Measurements from ENCODE around the gene MAN2A1. TPM values are rescaled to one million over a fixed set of nuclear protein-coding genes. Genes with fewer than 3 reads are reported as not detected.

Gene MAN2A1
- total RNA-seq, 1 experiment from 2014 or later = 86.6 TPM

DNA sequence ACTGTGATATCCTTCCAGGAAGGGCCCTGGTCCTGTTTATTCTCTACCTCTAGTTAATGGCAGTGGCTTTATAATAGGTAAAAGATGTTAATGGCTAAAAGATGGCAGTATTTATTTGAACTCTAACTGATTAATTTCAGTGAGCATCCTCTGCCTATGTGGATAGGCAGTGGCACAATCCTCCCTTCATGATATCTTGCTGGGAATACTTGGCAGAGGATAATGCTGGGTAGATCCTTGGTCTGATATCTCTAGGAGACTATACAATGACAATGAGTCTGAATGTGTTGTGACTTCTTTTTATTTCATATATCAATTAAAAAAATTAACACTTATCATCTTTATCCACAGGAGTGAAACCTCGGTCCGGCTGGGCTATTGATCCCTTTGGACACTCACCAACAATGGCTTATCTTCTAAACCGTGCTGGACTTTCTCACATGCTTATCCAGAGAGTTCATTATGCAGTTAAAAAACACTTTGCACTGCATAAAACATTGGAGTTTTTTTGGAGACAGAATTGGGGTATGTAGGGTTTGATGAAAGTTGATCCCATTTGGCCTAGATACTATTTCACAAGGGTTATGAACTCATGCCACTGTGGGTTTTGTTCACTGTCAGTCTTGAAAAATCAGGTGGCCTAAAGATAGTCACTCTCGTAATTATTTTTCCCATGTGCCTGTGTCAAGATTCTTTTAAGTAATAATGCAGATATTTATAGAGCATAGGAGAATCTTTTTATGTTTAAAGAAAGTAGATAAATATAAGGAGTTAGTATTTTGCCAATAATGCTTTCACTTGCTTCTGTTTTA is 77.7 kb downstream of the MAN2A1 start (continued):
- TF ChIP-seq ATF3 (CRISPR knock-in tag; conservative IDR thresholded peaks at IDR 0.05) (no peak), OVOL2 (CRISPR knock-in tag; IDR thresholded peaks at IDR 0.05; ENCODE audit: borderline replicate concordance) (no peak)

DNA sequence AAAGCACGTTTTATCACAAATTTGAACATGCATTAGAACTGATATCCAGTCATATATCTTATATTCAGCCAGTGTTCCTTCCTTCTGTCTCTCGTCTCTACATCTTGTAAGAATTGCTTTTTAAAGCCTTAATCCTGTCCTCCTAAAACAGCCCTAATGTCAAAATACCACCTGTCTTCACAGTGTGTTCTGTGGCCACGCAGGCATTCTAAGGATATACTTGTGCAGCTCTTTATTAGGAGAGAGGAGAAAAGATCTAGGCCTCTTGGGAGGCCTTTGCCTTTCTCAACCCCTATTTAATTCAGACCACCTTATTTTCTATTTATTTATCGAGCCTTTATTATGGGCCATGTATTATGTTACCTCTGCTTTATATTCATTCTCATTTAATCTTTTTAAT is 78.3 kb downstream of the MAN2A1 start:
- CTCF ChIA-PET = no interaction called here
- peaks cover 35% of the 10 kb centered on the region for H3K36me3 Mint-ChIP-seq
- no peaks in the 10 kb centered on the region for H3K9me3 Mint-ChIP-seq
- H3K4me1 Mint-ChIP-seq = peaks cover 5% of the 10 kb centered on the region
- DNase-seq (ENCODE audit: low spot score) (no peak), ATAC-seq (no peak)
- no peaks in the 10 kb centered on the region for H3K27me3 Mint-ChIP-seq (ENCODE audit: low read depth)
- H3K4me3 Mint-ChIP-seq = no peak overlapping the region
- POLR2A ChIA-PET = no interaction called here
- no peak overlapping the region for H3K27ac Mint-ChIP-seq
- TF ChIP-seq ZNF281 (CRISPR knock-in tag; IDR thresholded peaks at IDR 0.05) (no peak), FOXP1 (CRISPR knock-in tag; IDR thresholded peaks at IDR 0.05; ENCODE audit: borderline replicate concordance) (no peak), ELF4 (CRISPR knock-in tag; IDR thresholded peaks at IDR 0.05; ENCODE audit: low read depth) (no peak), KAT7 (CRISPR knock-in tag; IDR thresholded peaks at IDR 0.05; ENCODE audit: borderline replicate concordance) (no peak), NR2C2 (CRISPR knock-in tag; IDR thresholded peaks at IDR 0.05) (no peak), JUN (CRISPR knock-in tag; IDR thresholded peaks at IDR 0.05) (no peak), IRF2 (CRISPR knock-in tag; IDR thresholded peaks at IDR 0.05; ENCODE audit: borderline replicate concordance, low read depth) (no peak), SMAD4 (CRISPR knock-in tag; IDR thresholded peaks at IDR 0.05) (no peak), GRHL2 (CRISPR knock-in tag; IDR thresholded peaks at IDR 0.05; ENCODE audit: insufficient replicate concordance, severe bottlenecking) (no peak), NR1H2 (CRISPR knock-in tag; IDR thresholded peaks at IDR 0.05) (no peak), NFE2L1 (CRISPR knock-in tag; IDR thresholded peaks at IDR 0.05) (no peak)
- TF ChIP-seq, protein P1, sequence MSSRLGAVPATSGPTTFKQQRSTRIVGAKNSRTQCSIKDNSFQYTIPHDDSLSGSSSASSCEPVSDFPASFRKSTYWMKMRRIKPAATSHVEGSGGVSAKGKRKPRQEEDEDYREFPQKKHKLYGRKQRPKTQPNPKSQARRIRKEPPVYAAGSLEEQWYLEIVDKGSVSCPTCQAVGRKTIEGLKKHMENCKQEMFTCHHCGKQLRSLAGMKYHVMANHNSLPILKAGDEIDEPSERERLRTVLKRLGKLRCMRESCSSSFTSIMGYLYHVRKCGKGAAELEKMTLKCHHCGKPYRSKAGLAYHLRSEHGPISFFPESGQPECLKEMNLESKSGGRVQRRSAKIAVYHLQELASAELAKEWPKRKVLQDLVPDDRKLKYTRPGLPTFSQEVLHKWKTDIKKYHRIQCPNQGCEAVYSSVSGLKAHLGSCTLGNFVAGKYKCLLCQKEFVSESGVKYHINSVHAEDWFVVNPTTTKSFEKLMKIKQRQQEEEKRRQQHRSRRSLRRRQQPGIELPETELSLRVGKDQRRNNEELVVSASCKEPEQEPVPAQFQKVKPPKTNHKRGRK (CRISPR knock-in tag; IDR thresholded peaks at IDR 0.05; ENCODE audit: borderline replicate concordance) = no peak
- TF ChIP-seq, protein P2, sequence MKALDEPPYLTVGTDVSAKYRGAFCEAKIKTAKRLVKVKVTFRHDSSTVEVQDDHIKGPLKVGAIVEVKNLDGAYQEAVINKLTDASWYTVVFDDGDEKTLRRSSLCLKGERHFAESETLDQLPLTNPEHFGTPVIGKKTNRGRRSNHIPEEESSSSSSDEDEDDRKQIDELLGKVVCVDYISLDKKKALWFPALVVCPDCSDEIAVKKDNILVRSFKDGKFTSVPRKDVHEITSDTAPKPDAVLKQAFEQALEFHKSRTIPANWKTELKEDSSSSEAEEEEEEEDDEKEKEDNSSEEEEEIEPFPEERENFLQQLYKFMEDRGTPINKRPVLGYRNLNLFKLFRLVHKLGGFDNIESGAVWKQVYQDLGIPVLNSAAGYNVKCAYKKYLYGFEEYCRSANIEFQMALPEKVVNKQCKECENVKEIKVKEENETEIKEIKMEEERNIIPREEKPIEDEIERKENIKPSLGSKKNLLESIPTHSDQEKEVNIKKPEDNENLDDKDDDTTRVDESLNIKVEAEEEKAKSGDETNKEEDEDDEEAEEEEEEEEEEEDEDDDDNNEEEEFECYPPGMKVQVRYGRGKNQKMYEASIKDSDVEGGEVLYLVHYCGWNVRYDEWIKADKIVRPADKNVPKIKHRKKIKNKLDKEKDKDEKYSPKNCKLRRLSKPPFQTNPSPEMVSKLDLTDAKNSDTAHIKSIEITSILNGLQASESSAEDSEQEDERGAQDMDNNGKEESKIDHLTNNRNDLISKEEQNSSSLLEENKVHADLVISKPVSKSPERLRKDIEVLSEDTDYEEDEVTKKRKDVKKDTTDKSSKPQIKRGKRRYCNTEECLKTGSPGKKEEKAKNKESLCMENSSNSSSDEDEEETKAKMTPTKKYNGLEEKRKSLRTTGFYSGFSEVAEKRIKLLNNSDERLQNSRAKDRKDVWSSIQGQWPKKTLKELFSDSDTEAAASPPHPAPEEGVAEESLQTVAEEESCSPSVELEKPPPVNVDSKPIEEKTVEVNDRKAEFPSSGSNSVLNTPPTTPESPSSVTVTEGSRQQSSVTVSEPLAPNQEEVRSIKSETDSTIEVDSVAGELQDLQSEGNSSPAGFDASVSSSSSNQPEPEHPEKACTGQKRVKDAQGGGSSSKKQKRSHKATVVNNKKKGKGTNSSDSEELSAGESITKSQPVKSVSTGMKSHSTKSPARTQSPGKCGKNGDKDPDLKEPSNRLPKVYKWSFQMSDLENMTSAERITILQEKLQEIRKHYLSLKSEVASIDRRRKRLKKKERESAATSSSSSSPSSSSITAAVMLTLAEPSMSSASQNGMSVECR (CRISPR knock-in tag; IDR thresholded peaks at IDR 0.05; ENCODE audit: borderline replicate concordance) = no peak
- TF ChIP-seq, protein P3, sequence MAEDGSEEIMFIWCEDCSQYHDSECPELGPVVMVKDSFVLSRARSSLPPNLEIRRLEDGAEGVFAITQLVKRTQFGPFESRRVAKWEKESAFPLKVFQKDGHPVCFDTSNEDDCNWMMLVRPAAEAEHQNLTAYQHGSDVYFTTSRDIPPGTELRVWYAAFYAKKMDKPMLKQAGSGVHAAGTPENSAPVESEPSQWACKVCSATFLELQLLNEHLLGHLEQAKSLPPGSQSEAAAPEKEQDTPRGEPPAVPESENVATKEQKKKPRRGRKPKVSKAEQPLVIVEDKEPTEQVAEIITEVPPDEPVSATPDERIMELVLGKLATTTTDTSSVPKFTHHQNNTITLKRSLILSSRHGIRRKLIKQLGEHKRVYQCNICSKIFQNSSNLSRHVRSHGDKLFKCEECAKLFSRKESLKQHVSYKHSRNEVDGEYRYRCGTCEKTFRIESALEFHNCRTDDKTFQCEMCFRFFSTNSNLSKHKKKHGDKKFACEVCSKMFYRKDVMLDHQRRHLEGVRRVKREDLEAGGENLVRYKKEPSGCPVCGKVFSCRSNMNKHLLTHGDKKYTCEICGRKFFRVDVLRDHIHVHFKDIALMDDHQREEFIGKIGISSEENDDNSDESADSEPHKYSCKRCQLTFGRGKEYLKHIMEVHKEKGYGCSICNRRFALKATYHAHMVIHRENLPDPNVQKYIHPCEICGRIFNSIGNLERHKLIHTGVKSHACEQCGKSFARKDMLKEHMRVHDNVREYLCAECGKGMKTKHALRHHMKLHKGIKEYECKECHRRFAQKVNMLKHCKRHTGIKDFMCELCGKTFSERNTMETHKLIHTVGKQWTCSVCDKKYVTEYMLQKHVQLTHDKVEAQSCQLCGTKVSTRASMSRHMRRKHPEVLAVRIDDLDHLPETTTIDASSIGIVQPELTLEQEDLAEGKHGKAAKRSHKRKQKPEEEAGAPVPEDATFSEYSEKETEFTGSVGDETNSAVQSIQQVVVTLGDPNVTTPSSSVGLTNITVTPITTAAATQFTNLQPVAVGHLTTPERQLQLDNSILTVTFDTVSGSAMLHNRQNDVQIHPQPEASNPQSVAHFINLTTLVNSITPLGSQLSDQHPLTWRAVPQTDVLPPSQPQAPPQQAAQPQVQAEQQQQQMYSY (CRISPR knock-in tag; IDR thresholded peaks at IDR 0.05) = no peak
- TF ChIP-seq, protein P4, sequence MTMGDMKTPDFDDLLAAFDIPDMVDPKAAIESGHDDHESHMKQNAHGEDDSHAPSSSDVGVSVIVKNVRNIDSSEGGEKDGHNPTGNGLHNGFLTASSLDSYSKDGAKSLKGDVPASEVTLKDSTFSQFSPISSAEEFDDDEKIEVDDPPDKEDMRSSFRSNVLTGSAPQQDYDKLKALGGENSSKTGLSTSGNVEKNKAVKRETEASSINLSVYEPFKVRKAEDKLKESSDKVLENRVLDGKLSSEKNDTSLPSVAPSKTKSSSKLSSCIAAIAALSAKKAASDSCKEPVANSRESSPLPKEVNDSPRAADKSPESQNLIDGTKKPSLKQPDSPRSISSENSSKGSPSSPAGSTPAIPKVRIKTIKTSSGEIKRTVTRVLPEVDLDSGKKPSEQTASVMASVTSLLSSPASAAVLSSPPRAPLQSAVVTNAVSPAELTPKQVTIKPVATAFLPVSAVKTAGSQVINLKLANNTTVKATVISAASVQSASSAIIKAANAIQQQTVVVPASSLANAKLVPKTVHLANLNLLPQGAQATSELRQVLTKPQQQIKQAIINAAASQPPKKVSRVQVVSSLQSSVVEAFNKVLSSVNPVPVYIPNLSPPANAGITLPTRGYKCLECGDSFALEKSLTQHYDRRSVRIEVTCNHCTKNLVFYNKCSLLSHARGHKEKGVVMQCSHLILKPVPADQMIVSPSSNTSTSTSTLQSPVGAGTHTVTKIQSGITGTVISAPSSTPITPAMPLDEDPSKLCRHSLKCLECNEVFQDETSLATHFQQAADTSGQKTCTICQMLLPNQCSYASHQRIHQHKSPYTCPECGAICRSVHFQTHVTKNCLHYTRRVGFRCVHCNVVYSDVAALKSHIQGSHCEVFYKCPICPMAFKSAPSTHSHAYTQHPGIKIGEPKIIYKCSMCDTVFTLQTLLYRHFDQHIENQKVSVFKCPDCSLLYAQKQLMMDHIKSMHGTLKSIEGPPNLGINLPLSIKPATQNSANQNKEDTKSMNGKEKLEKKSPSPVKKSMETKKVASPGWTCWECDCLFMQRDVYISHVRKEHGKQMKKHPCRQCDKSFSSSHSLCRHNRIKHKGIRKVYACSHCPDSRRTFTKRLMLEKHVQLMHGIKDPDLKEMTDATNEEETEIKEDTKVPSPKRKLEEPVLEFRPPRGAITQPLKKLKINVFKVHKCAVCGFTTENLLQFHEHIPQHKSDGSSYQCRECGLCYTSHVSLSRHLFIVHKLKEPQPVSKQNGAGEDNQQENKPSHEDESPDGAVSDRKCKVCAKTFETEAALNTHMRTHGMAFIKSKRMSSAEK (CRISPR knock-in tag; IDR thresholded peaks at IDR 0.05; ENCODE audit: borderline replicate concordance) = no peak

Measured in WTC11 (cell line).